Peyer's patch (tissue), 4 donors: ENCODE data around the gene PF4V1.

ENCODE experiments used
- POLR2A ChIP-seq, 2 donors: fragments of 450-650 bp; IDR thresholded peaks; one replicate each; pipeline ENCODE4 v1.5.1; 2017; ENCODE audit warnings: antibody characterized with exemption in 2 of 2, mild to moderate bottlenecking in 2 of 2, moderate library complexity in 2 of 2
- TF ChIP-seq, protein P1 (sequence below), 6 experiments: fragments of 450-650 bp in 4 of 6; fragments of 200-600 bp in 2 of 6; sonication (generic) in 1 of 6; IDR thresholded peaks; one replicate each; pipeline ENCODE4 v1.5.1; 2017 to 2019; ENCODE audit warnings: antibody characterized with exemption in 6 of 6, mild to moderate bottlenecking in 3 of 6, moderate library complexity in 1 of 6

GRCh38 chr4:73859614-73860088 lies 6.6 kb downstream of the PF4V1 start:
- TF ChIP-seq, protein P1, sequence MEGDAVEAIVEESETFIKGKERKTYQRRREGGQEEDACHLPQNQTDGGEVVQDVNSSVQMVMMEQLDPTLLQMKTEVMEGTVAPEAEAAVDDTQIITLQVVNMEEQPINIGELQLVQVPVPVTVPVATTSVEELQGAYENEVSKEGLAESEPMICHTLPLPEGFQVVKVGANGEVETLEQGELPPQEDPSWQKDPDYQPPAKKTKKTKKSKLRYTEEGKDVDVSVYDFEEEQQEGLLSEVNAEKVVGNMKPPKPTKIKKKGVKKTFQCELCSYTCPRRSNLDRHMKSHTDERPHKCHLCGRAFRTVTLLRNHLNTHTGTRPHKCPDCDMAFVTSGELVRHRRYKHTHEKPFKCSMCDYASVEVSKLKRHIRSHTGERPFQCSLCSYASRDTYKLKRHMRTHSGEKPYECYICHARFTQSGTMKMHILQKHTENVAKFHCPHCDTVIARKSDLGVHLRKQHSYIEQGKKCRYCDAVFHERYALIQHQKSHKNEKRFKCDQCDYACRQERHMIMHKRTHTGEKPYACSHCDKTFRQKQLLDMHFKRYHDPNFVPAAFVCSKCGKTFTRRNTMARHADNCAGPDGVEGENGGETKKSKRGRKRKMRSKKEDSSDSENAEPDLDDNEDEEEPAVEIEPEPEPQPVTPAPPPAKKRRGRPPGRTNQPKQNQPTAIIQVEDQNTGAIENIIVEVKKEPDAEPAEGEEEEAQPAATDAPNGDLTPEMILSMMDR (IDR thresholded peaks at IDR 0.05): no peak
- TF ChIP-seq POLR2A (IDR thresholded peaks at IDR 0.05): no peak
